Panc1 (cell line): ENCODE data around the gene SCN2B. TPM values are rescaled to one million over a fixed set of nuclear protein-coding genes. Genes with fewer than 3 reads are reported as not detected.

Experiments
- ATAC-seq: fragments of 200-7000 bp; cut with Tn5 transposase; 2 replicates; pipeline ENCODE4 v1.9.1; 2020; ENCODE audit warnings: mild to moderate bottlenecking, moderate library complexity
- BruUV-seq: library from RNA; stranded (reverse); fragments of 400-500 nt; replicated peaks from 2 replicates; lab custom pipeline; 2021; lab: Mats Ljungman, UMichigan
- CTCF ChIA-PET: fragments of 300-600 bp; sonication (Branson Sonifier 250); formaldehyde crosslinking; loops from one replicate; lab custom pipeline; 2022; ENCODE audit warnings: antibody characterized with exemption; lab: Charles Lee
- POLR2A ChIA-PET: fragments of 300-600 bp; sonication (Branson Sonifier 250); formaldehyde crosslinking; loops from one replicate; lab custom pipeline; 2022; ENCODE audit warnings: antibody characterized with exemption; lab: Charles Lee
- DNase-seq: peaks from one replicate; pipeline ENCODE4 v3.0.0-alpha.2; 2010; ENCODE audit warnings: low read depth, low spot score
- H3K27ac ChIP-seq: 2 replicates; pipeline ENCODE4 v1.5.1; 2011; ENCODE audit warnings: mild to moderate bottlenecking, low read length, inconsistent platforms
- H3K27me3 ChIP-seq: fragments of 200-500 bp; sonication (Bioruptor generic); 2 replicates; pipeline ENCODE4 v1.6.0; 2014; ENCODE audit warnings: low read length, inconsistent platforms; ENCODE audit not compliant: control insufficient read depth, insufficient read depth
- H3K36me3 ChIP-seq: fragments of 200-500 bp; sonication (Bioruptor generic); 2 replicates; pipeline ENCODE4 v1.5.1; 2014; ENCODE audit warnings: inconsistent platforms, mild to moderate bottlenecking, low read length, moderate library complexity; ENCODE audit not compliant: control insufficient read depth, insufficient read depth
- H3K4me1 ChIP-seq: 2 replicates; pipeline ENCODE4 v1.5.1; 2011; ENCODE audit warnings: inconsistent platforms, mild to moderate bottlenecking, low read length, moderate library complexity; ENCODE audit not compliant: control insufficient read depth, insufficient read depth
- H3K4me3 ChIP-seq, 2 experiments: 2 replicates each; pipeline ENCODE4 v1.5.1; 2011 to 2012; ENCODE audit warnings: low read depth in 2 of 2, low read length in 2 of 2, mild to moderate bottlenecking in 2 of 2, inconsistent platforms in 1 of 2, moderate library complexity in 1 of 2
- H3K9me3 ChIP-seq: fragments of 200-500 bp; sonication (Bioruptor generic); 2 replicates; pipeline ENCODE4 v1.5.1; 2014; ENCODE audit warnings: low read depth, mild to moderate bottlenecking, inconsistent platforms, low read length, moderate library complexity; ENCODE audit not compliant: control insufficient read depth, insufficient read depth
- POLR2AphosphoS5 ChIP-seq: IDR thresholded peaks from 2 replicates; pipeline ENCODE4 v1.6.1; 2012; ENCODE audit warnings: mild to moderate bottlenecking, low read depth, low read length, moderate library complexity
- SIN3A ChIP-seq: IDR thresholded peaks from 2 replicates; pipeline ENCODE4 v1.6.1; 2012; ENCODE audit warnings: low read depth, mild to moderate bottlenecking, low read length, moderate library complexity, borderline replicate concordance; ENCODE audit not compliant: insufficient read depth
- TCF7L2 ChIP-seq: IDR thresholded peaks from 2 replicates; pipeline ENCODE4 v1.6.1; 2011; ENCODE audit warnings: mild to moderate bottlenecking, low read depth, low read length, inconsistent platforms
- in situ Hi-C: cut with HindIII; loops from 2 replicates; pipeline ENCODE4 v1.10.0; 2016; ENCODE audit warnings: low sequenced_read_pairs, low pct_unique_long_range_greater_than_20kb
- intact Hi-C: fragments of 100-400 bp; cut with micrococcal nuclease; formaldehyde crosslinking; loops from one replicate; pipeline ENCODE4 v1.10.0; 2022; ENCODE audit not compliant: unreplicated experiment
- total RNA-seq: library from RNA; stranded (reverse); gene quantifications from one replicate; pipeline ENCODE4 v1.2.1, GENCODE V29; 2021; ENCODE audit not compliant: unreplicated experiment
- TF ChIP-seq, protein P1 (sequence below), 2 experiments: IDR thresholded peaks; 2 replicates each; pipeline ENCODE4 v1.6.1; 2011 to 2012; ENCODE audit warnings: low read depth in 2 of 2, control low read depth in 1 of 2, low read length in 1 of 2, mild to moderate bottlenecking in 1 of 2, moderate library complexity in 1 of 2; ENCODE audit not compliant: insufficient read depth in 1 of 2
- TF ChIP-seq, protein P2 (sequence below): fragments of 450-650 bp; IDR thresholded peaks from 2 replicates; pipeline ENCODE4 v1.5.1; 2017; ENCODE audit warnings: mild to moderate bottlenecking

Gene SCN2B
- total RNA-seq, 1 experiment from 2014 or later: not detected

- peak; percentile 23 for ATAC-seq
- DNase-seq: no peak
- intact Hi-C loops: loop anchor here (5.0 kb wide), 1 partner anchor 213 kb away; the partner anchor contains the start of gene UBE4A
- BruUV-seq: no TSS peak
- Histone ChIP-seq H3K27ac (no peak overlapping the region), H3K36me3 (no peaks in the 10 kb centered on the region), H3K4me3 (no peak overlapping the region), H3K9me3 (no peaks in the 10 kb centered on the region), H3K27me3 (peaks cover 35% of the 10 kb centered on the region), H3K4me1 (no peaks in the 10 kb centered on the region)
- in situ Hi-C loops: no loop called here
- ChIA-PET POLR2A (interaction anchor here (1.5 kb wide), 1 partner anchor 10 kb away, joined by 3 read pairs; no protein-coding TSS in a partner anchor), CTCF (interaction anchor here (0.6 to 2.2 kb wide), 2 partner anchors 27 to 146 kb away, joined by 5 to 8 read pairs; no protein-coding TSS in a partner anchor)
- TF ChIP-seq, protein P1, sequence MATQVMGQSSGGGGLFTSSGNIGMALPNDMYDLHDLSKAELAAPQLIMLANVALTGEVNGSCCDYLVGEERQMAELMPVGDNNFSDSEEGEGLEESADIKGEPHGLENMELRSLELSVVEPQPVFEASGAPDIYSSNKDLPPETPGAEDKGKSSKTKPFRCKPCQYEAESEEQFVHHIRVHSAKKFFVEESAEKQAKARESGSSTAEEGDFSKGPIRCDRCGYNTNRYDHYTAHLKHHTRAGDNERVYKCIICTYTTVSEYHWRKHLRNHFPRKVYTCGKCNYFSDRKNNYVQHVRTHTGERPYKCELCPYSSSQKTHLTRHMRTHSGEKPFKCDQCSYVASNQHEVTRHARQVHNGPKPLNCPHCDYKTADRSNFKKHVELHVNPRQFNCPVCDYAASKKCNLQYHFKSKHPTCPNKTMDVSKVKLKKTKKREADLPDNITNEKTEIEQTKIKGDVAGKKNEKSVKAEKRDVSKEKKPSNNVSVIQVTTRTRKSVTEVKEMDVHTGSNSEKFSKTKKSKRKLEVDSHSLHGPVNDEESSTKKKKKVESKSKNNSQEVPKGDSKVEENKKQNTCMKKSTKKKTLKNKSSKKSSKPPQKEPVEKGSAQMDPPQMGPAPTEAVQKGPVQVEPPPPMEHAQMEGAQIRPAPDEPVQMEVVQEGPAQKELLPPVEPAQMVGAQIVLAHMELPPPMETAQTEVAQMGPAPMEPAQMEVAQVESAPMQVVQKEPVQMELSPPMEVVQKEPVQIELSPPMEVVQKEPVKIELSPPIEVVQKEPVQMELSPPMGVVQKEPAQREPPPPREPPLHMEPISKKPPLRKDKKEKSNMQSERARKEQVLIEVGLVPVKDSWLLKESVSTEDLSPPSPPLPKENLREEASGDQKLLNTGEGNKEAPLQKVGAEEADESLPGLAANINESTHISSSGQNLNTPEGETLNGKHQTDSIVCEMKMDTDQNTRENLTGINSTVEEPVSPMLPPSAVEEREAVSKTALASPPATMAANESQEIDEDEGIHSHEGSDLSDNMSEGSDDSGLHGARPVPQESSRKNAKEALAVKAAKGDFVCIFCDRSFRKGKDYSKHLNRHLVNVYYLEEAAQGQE (IDR thresholded peaks at IDR 0.05; ENCODE audit: insufficient read depth in 1 of 2, low read depth in 2 of 2, low read length in 1 of 2): no peak
- TF ChIP-seq TCF7L2: no peak
- TF ChIP-seq SIN3A: no peak
Measured at GRCh38 chr11:118144301-118145268, 31.9 kb downstream of the SCN2B start.

- POLR2A ChIA-PET: interaction anchor here (1.5 kb wide), 1 partner anchor 9 kb away, joined by 3 read pairs; no protein-coding TSS in a partner anchor
- in situ Hi-C loops (no loop called here), intact Hi-C loops (loop anchor here (5.0 kb wide), 1 partner anchor 214 kb away; the partner anchor contains the start of gene UBE4A)
- no peaks in the 10 kb centered on the region for H3K4me1 ChIP-seq
- ATAC-seq (no peak), DNase-seq (no peak)
- no peak overlapping the region for H3K27ac ChIP-seq
- CTCF ChIA-PET: interaction anchor here (2.2 kb wide), 1 partner anchor 28 kb away, joined by 8 read pairs; no protein-coding TSS in a partner anchor
- TF ChIP-seq, protein P1 (IDR thresholded peaks at IDR 0.05; ENCODE audit: insufficient read depth in 1 of 2, low read depth in 2 of 2, low read length in 1 of 2): no peak
- TF ChIP-seq SIN3A: no peak
- no peak for TF ChIP-seq TCF7L2
- TF ChIP-seq, protein P2, sequence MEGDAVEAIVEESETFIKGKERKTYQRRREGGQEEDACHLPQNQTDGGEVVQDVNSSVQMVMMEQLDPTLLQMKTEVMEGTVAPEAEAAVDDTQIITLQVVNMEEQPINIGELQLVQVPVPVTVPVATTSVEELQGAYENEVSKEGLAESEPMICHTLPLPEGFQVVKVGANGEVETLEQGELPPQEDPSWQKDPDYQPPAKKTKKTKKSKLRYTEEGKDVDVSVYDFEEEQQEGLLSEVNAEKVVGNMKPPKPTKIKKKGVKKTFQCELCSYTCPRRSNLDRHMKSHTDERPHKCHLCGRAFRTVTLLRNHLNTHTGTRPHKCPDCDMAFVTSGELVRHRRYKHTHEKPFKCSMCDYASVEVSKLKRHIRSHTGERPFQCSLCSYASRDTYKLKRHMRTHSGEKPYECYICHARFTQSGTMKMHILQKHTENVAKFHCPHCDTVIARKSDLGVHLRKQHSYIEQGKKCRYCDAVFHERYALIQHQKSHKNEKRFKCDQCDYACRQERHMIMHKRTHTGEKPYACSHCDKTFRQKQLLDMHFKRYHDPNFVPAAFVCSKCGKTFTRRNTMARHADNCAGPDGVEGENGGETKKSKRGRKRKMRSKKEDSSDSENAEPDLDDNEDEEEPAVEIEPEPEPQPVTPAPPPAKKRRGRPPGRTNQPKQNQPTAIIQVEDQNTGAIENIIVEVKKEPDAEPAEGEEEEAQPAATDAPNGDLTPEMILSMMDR: no peak
- TF ChIP-seq POLR2AphosphoS5: no peak
- peaks cover 35% of the 10 kb centered on the region for H3K27me3 ChIP-seq
- BruUV-seq: no TSS peak
- no peaks in the 10 kb centered on the region for H3K36me3 ChIP-seq
- no peaks in the 10 kb centered on the region for H3K9me3 ChIP-seq
- no peak overlapping the region for H3K4me3 ChIP-seq
Measured at GRCh38 chr11:118143661-118144185, 32.7 kb downstream of the SCN2B start.
